ENCODE results near the gene LMF2. TPM values are rescaled to one million over a fixed set of nuclear protein-coding genes. Genes with fewer than 3 reads are reported as not detected.

LMF2 gene
- total and polyA plus RNA-seq, 2 of the 4 experiments (the other 2 are of a cell fraction) = 16.8 to 82.6 TPM

GRCh38 chr22:50529416-50529896 lies 22.0 kb upstream of the LMF2 start:
- H2BK20ac ChIP-seq (ENCODE audit: low read depth, low read length) = no peak overlapping the region
- H3K18ac ChIP-seq (ENCODE audit: low read depth, low read length) = no peak overlapping the region
- peaks cover 22% of the 10 kb centered on the region for H3K4me1 ChIP-seq (ENCODE audit: control insufficient read depth, insufficient read depth, low read length)
- H2AK9ac ChIP-seq (replicated peaks; ENCODE audit: low read depth, low read length, poor library complexity) = peak overlapping the region; percentile 96
- no peak for ATAC-seq (ENCODE audit: low read depth)
- H3K27ac ChIP-seq (ENCODE audit: insufficient read depth, low read length) = no peak overlapping the region; the same call in 1 of the 2 replicates
- H2BK5ac ChIP-seq (ENCODE audit: low read depth, low read length, poor library complexity, severe bottlenecking) = no peak overlapping the region
- peak overlapping the region; percentile 49 for H4K5ac ChIP-seq (ENCODE audit: low read depth, low read length)
- no peak overlapping the region for H2BK15ac ChIP-seq (ENCODE audit: low read depth, low read length)
- H2AK5ac ChIP-seq (ENCODE audit: low read depth, low read length) = peak overlapping the region; percentile 14; the same call in 1 of the 2 replicates
- H3K9me1 ChIP-seq (ENCODE audit: insufficient read depth, low read length) = peaks cover 14% of the 10 kb centered on the region
- dilution Hi-C loops (cut with HindIII; ENCODE audit: low sequenced_read_pairs, unreplicated experiment) = no loop called here
- no peak overlapping the region for H3K14ac ChIP-seq (replicated peaks; ENCODE audit: low read depth, low read length)
- H3K4me3 ChIP-seq (ENCODE audit: insufficient read depth, low read depth, low read length) = peak overlapping the region; percentile 21
- intact Hi-C loops (cut with micrococcal nuclease) = loop anchor here (5.0 kb wide), 1 partner anchor 53 kb away; the partner anchor contains the start of gene CHKB
- no peak for TF ChIP-seq CEBPB (IDR thresholded peaks at IDR 0.05; ENCODE audit: low read depth, low read length)
- TF ChIP-seq MAZ (IDR thresholded peaks at IDR 0.05; ENCODE audit: borderline replicate concordance, low read depth, low read length) = 0 out of 2 replicates have a peak, but pooled peaks have one; percentile 4
- peak overlapping the region; percentile 47 to 72; a peak in 2 of 4 replicates for H4K8ac ChIP-seq (ENCODE audit: low read depth in 2 of 2, low read length in 2 of 2)
- peak overlapping the region; percentile 51; the same call in 1 of the 2 replicates for H3K4ac ChIP-seq (ENCODE audit: low read depth, low read length)
- no peak overlapping the region for H3K56ac ChIP-seq (ENCODE audit: extremely low read depth, insufficient read depth, low read length)
- H2BK120ac ChIP-seq (ENCODE audit: low read depth, low read length) = no peak overlapping the region; the same call in 1 of the 2 replicates
- no peak overlapping the region for H3K9ac ChIP-seq (ENCODE audit: low read depth, low read length)
- no peak for DNase-seq
- CTCF ChIA-PET = no interaction called here
- peaks cover 7 to 26% of the 10 kb centered on the region in 2 experiments; a peak in 3 of 4 replicates for H3K79me1 ChIP-seq (ENCODE audit: low read depth in 1 of 2, low read length in 2 of 2)
- H3K9me3 ChIP-seq (ENCODE audit: control insufficient read depth, insufficient read depth, low read length) = no peaks in the 10 kb centered on the region
- WGBS, 2 experiments (ENCODE audit: extremely low coverage in 2 of 2, insufficient read length in 1 of 2) = 13% methylated on average over 38 of the region's 50 CpGs; no CpG with 5 or more reads in 1 of the 2 experiments
- peak overlapping the region; percentile 50 for H4K91ac ChIP-seq (ENCODE audit: insufficient read depth, low read depth, low read length)
- 0 out of 2 replicates have a peak overlapping the region, but pooled peaks have one; percentile 12 for H3K4me2 ChIP-seq (ENCODE audit: low read depth, low read length)
- peaks cover under 1% of the 10 kb centered on the region; the same call in 1 of the 2 replicates for H3K36me3 ChIP-seq (ENCODE audit: control insufficient read depth, insufficient read depth, low read length)
- peak overlapping the region; percentile 72; the same call in 1 of the 2 replicates for H3K23ac ChIP-seq (ENCODE audit: low read depth, low read length)
- no TSS peak for BruUV-seq (replicated peaks)
- H3K27me3 ChIP-seq (ENCODE audit: control insufficient read depth, insufficient read depth, low read length) = peaks cover 5% of the 10 kb centered on the region; the same call in 1 of the 2 replicates
- POLR2A ChIA-PET (ENCODE audit: unreplicated experiment) = interaction anchor here (0.6 kb wide), 1 partner anchor 13 kb away, joined by 3 read pairs; no protein-coding TSS in a partner anchor
- H2AFZ ChIP-seq (replicated peaks; ENCODE audit: low read length, poor library complexity) = peak overlapping the region; percentile 89
- in situ Hi-C loops (cut with MboI; ENCODE audit: low sequenced_read_pairs) = loop anchor here (5.0 kb wide), 1 partner anchor 48 kb away; the partner anchor contains the start of gene CPT1B
- peaks cover 4% of the 10 kb centered on the region for H4K20me1 ChIP-seq (ENCODE audit: insufficient read depth, low read length)

Data from IMR-90 (cell line).